ENCODE measurements around the gene ASAP2.
A peak's percentile ranks its signal among the peaks of the same experiment; 100 is the strongest.

ASAP2 gene

GRCh38 chr2:9330612-9331270, 124.1 kb downstream of the ASAP2 start:
- no peak for DNase-seq

DNA sequence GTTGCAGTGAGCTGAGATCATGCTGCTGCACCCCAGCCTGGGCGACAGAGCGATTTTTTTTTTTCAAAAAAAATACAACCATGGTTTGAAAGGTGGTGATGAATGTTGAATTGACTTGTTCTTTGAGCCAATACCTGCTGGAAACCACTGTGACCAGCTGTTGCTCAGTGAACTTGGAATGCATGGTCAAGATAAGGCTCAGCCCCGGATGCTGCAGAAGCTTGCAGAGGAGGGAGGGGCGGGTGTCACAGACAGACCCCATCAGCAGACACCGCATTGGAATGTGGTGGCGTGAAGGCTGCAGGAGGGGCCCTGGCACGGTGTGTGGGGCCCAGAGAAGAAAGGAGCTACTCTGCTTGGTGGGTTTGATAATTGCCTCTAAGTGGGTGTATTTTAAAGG, 125.1 kb downstream of the ASAP2 start:
- no peak for DNase-seq

DNA sequence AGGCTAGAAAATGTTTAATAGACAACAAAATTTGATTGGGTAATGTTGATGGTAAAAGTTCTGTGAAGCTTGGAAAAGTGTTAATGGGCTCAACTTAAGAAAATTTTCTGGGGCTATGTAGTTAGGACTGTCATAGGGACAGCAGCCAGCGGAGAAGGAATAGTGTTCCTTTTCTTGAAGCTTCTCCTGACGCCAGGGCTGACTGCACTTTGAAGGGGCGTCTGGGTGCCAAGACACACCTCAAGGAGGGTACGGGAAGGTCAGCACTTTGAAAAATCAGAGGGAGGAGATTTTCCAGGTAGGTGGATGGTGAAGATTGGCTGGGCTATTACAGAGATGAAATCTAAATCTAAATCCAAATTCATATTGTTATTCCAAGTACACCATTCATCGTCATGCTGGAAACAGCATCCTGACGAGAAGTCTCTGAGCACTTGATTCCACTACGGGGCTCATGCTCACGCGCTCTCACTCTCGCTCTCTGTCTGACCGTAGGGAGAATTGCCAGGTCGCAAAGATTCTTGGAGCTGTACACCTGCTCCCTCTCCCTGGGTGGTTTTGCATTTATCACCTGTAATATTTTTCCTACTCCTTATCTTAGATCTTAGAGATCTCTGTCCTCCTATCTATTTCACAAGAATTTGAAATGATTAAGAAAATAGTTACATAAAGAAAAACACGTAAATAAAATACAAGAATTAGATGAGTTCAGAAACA, 125.7 kb downstream of the ASAP2 start:
- DNase-seq = no peak

GRCh38 chr2:9332853-9333245, 126.2 kb downstream of the ASAP2 start:
- DNase-seq = no peak

GRCh38 chr2:9333591-9334171, 127.1 kb downstream of the ASAP2 start:
- DNase-seq = peak; percentile 78

DNA sequence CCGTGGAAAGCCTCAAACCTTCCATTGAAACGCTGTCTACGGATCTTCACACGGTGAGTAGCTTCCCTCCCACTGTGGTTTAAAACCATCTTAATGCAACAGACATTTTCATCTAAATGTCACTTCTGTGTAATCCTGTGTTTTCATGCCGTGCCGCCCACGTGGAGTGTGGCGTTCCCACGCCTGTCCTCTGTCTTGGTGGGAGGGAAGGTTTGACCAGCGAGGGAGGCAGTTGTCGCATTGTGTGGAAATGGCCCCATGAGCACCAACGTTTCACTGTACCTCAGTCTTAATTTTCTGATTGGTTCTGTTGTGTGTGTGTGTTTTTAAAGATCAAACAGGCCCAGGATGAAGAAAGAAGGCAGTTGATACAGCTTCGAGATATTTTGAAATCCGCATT, 128.1 kb downstream of the ASAP2 start:
- no peak for DNase-seq

DNA sequence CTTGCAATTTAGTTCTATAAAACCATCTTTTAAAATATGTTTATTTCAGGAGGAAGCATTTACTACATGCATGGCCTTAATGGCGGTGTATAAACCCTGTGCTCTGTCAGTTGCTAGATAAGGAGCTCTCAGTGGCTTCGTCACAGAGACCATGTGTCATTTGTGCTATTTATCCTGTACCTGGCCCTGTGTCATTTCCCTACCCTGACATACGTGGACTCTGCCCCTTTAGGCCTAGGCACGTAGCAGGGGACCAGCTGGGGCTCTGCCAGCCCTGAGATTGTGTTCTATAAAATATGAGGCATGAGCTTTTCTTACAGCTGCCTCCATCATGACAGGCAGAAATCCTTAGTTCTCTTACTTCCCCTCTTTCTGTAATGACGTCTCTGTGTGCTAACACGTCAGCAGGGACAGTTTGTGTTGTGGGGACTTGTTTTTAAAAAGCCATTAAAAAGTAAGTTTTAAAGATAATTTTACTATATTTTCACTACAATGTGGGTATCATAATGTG, 128.8 kb downstream of the ASAP2 start:
- no peak for DNase-seq

DNA sequence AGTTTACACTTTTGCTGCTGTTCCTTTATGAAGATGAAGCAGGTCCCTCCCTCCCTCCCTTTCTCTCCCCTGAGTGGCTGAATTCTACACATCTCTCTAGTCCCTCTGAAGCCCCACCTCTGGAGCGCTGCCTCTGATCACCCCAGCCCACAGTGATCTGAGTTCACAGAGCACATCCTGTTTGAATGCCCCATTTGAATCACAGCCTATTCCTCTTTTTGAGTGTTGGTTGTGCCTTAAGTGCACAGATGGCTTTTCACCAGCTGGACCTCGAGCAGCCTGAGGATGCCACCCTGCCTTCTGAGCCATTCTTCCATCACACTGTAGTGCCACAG, 129.6 kb downstream of the ASAP2 start:
- no peak for DNase-seq

DNA sequence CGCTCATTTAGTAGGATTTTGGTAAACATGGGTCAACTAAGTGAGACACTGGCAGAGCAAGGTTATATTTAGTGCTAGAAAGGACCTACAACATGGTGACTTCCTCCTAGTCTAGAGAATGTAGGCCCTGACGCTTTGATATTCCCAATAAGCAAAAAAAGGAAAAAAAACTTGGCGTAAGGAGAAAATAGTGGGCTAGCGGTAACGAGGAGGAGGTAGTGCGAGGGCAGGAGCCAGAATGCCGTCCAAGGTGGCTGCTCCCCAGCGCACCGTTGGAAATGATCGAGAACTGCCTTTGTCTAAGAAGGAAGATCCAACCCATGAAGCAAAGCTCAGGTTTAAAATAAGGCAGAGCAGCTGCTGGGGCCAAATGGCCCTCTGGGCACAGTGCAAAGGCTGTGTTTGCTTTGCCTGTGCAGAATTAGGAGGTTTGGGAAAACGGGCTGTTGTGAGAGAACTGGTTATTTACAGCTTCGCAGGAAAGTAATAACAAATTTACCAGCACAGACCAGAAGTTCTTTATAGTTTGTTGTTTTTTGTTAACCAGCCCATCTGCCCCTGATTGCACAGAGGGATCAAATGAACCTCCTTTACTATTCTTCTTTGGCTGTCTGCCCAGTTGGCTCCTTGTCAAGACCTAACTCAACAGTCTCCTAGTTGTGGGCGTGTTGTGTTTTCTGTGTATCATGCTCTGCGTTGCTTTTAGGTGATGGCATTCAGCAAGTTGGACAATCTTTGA, 130.1 kb downstream of the ASAP2 start:
- peak; percentile 56 for DNase-seq

DNA sequence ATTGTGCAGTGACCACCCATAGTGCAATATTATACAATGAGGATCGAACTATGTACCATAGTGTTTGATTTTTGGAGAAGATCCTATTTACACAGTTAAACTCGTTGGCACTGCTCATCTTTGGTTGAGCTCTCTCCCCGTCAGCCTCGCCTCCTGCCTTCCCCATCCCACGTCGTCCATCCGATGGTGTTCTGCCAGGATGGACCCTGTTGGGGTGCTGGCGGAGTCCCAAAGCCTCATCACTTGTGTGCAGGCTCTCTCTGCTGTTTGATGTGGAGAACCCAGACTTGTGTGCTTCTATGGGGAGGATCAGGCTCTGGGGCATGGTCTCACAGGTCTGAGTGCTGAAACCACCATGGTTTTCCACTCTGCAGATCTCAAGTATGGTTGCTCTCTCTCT, 131.3 kb downstream of the ASAP2 start:
- DNase-seq = no peak

DNA sequence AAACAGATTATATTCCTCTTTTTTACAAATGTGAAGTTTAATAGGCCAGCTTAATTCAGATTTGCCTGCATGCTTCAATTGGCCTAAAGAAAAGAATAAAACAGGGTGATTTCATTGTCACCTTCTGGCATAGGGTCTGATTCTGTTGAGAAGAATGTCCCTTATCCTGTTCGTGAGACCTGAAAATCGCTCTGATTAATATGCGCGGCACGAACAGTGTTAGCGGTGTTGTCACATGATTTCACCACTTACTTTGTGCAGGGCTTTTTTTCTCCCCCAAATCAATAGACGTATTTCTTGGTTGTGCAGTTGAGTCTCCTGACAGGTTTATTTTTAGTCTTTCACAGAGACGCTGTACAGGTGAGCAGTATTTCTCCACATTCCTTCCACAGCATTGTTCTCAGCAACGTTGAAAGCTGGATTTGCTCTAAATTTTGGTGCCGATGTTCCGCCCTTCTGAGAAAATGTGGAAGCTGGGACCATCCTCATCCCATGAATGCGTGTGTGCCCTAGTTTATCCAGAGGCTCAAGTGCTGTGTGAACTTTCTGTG, 134.8 kb downstream of the ASAP2 start:
- no peak for DNase-seq

GRCh38 chr2:9342659-9343058, 136.0 kb downstream of the ASAP2 start:
- DNase-seq = no peak

GRCh38 chr2:9343524-9343923, 136.9 kb downstream of the ASAP2 start:
- no peak for DNase-seq

DNA sequence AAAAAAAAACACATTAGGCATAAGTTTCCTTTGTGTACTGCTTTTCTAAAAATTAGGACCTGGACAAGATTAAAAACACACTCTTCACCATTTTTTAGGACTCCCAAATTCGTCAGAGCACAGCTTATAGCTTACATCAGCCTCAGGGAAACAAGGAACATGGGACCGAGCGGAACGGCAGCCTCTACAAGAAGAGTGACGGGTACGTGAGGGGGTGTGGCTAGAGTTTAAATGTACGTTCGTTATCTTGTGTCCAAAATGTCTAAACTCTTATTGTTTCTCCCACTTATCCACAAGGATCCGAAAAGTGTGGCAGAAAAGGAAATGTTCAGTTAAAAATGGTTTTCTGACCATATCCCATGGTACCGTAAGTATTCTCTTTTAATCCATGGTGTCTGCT, 137.8 kb downstream of the ASAP2 start:
- DNase-seq = no peak

DNA sequence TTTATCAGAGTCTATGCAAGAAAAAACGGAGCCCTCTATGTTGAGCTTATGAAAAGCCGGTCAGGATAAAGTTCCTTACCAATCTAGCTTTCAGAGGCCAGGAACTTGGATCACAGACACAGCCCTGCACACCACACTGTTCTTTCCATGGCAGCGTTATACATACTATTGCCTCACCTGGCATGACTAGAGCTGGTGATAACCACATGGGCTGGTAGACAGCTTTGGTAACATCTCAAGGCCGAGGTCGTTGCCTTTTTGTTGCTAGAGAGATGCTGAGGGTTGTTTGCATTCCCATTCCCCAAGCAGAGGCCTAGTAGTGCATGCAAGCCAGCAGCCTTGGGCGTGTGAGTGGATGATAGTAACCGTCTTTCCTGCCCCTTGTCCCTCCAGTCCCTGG, 138.7 kb downstream of the ASAP2 start:
- DNase-seq = no peak

DNA sequence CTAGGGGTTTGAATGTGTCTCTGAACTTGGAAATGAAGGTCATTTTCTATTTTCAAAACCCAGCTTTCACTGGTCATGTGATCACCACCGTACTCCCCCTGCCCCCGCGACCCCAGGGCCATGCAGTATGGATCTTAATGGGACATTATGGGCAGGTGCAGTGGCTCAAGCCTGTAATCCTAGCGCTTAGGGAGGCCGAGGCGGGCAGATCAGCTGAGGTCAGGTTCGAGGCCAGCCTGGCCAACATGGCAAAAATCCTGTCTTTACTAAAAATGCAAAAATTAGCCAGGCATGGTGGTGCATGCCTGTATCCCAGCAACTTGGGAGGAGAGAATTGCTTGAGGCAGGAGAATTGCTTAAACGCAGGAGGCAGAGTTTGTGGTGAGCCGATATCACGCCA, 139.4 kb downstream of the ASAP2 start:
- DNase-seq = no peak

DNA sequence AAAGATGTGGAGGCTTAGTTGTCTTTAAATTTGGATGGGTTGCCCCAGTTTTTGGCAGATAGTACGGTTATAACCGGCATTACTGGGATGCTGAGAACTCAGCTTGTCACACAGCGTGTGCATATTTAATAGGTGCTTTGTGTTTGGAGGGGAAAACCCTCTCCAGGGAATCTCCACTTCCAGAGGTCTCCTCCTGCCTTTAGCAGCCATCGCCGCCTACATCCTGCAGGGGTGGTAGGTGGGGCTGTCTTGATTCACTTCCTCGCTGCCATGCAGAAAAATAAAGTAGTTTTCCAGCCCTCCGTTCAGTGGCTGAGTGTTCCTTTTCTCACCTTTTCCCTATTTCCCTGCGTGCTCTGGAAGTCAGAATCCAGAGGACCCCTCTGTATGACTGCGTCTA, 140.3 kb downstream of the ASAP2 start:
- DNase-seq = no peak

DNA sequence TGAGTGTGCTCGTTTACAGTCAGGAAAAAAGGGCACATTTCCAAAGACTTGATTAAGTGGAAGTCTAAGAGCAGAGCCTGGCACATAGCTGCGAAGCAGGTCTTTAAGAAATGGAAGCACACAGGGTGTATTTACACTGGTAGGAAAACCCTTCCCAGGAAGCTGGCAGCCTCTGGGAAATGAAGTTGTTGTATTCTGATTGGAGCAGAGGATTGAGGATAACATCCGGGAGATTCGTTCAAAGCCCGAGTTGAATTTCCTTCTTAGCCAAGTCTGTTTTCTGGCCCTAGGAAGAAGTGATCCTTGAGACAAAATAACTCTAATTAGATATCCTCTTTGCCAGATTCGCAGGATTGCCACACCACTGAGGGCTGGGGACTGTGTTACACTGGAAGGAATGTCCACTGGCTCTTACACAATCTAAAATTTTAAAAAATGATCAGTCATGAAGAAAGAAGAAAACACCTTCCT, 140.8 kb downstream of the ASAP2 start:
- DNase-seq = no peak

- no peak for DNase-seq
These were observed 147.7 kb downstream of the ASAP2 start for GRCh38 chr2:9354318-9354717.

DNA sequence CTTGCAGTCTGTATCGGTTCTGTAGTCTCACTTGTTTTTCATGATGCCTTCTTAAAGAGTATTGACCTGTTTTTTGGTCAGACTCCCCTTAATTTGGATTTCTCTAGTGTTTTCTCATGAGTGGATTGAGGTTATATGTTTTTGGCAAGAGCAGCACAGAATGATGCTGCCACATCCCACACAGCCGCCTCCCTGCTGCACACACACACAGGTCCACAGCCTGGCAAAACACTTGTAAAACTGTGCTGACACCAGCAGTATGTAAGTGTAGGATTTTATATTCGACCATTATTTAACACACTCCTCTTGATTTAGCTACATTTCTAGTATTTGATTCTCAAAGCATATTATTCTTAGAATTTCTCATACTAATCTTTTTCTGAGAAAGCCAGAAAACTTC, 148.7 kb downstream of the ASAP2 start:
- no peak for DNase-seq

DNA sequence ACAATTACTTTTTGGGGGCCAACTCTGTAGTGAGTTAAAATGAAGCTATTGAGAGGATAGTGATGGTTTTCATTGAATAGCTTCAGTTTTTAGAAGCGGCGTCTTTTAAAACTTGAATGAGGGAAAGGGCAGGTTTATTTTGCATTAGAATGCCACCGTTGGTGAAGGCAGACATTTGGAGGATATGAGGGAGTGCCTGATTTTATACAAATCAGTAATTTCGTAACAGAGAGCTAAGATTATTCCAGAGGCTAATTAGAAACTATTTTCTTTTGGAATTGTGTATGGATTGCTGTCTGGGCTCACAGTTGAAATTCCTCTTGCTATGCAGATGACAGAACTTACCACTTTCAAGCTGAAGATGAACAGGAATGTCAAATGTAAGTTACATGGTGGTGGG, 149.1 kb downstream of the ASAP2 start:
- DNase-seq = no peak

GRCh38 chr2:9356261-9356660, 149.6 kb downstream of the ASAP2 start:
- DNase-seq = no peak

- DNase-seq = no peak
These were observed 152.2 kb downstream of the ASAP2 start for GRCh38 chr2:9358846-9359245.
